ENCODE data around the gene BPIFA3. TPM values are rescaled to one million over a fixed set of nuclear protein-coding genes. Genes with fewer than 3 reads are reported as not detected.

BPIFA3 gene
- total and polyA plus RNA-seq, 2 donors (not counting 1 experiment from before 2014, with no cell fraction given): not detected

DNA sequence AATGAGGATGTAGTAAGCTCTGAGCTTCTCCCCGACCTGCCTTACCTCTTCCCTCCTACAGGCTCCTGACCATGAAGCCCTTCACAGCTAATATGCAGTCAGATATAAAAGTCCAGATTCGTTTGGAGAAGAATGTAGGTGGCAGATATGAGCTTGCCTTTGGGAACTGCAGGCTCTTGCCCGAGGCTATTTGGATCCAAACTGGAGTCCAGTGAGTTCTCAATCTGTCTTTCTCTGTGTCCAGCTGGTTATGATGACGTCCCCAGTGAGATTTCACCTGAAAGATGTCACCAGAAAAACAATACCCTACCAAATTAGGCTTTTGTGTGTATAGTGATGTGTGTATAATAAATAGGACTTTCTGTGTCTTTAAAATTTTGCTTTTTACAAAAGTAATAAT is 14.7 kb upstream of the BPIFA3 start:
- Histone ChIP-seq H4K20me1 (ENCODE audit: control insufficient read depth, extremely low read depth, insufficient read depth, low read length) (no peaks in the 10 kb centered on the region), H3K4me2 (ENCODE audit: extremely low read depth, insufficient read depth, low read length) (no peak overlapping the region), H3K27ac (ENCODE audit: insufficient read depth, low read length) (no peak overlapping the region), H3K9ac (ENCODE audit: insufficient read depth, low read length) (no peak overlapping the region), H3K9me3 (ENCODE audit: control insufficient read depth, insufficient read depth, low read depth, low read length) (no peaks in the 10 kb centered on the region), H3K79me2 (ENCODE audit: control insufficient read depth, insufficient read depth, low read length) (no peaks in the 10 kb centered on the region), H2AFZ (ENCODE audit: low read length) (no peak overlapping the region), H3K4me3 (replicated peaks in 1 of 4; ENCODE audit: control extremely low read depth in 1 of 4, insufficient read depth in 1 of 4, low read depth in 3 of 4, low read length in 4 of 4) (no peak overlapping the region), H3K36me3 (ENCODE audit: control insufficient read depth, insufficient read depth, low read length) (no peaks in the 10 kb centered on the region), H3K4me1 (ENCODE audit: control insufficient read depth, extremely low read depth, insufficient read depth, low read length) (no peaks in the 10 kb centered on the region), H3K27me3 (ENCODE audit: control insufficient read depth, insufficient read depth, low read length) (no peaks in the 10 kb centered on the region)
- no peak for TF ChIP-seq EZH2 (IDR thresholded peaks at IDR 0.05; ENCODE audit: low read length, missing control alignments)
- TF ChIP-seq, protein P1, sequence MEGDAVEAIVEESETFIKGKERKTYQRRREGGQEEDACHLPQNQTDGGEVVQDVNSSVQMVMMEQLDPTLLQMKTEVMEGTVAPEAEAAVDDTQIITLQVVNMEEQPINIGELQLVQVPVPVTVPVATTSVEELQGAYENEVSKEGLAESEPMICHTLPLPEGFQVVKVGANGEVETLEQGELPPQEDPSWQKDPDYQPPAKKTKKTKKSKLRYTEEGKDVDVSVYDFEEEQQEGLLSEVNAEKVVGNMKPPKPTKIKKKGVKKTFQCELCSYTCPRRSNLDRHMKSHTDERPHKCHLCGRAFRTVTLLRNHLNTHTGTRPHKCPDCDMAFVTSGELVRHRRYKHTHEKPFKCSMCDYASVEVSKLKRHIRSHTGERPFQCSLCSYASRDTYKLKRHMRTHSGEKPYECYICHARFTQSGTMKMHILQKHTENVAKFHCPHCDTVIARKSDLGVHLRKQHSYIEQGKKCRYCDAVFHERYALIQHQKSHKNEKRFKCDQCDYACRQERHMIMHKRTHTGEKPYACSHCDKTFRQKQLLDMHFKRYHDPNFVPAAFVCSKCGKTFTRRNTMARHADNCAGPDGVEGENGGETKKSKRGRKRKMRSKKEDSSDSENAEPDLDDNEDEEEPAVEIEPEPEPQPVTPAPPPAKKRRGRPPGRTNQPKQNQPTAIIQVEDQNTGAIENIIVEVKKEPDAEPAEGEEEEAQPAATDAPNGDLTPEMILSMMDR (conservative IDR thresholded peaks at IDR 0.05 in 1 of 2, IDR thresholded peaks at IDR 0.05 in 1 of 2; ENCODE audit: low read depth in 1 of 2, low read length in 2 of 2): no peak
- no peak for DNase-seq (ENCODE audit: low read depth in 2 of 2)

DNA sequence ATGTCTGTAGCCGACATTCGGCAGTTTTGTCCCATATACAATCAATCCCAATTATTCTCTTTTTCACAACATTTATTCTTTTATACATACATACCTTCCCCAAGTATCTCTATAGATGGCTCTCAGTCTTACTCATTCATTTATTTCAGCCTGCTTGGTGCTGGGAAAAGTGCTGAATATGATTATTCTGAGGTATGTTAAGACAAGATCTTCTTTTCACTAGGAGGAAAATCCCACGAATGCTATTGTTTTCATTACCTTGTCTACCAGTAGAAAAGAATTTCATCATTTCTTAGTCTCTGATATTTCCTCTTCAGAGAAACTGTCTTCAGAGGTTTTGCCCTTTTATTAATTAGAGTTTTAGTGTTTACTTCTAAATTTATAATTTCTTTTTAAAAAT is 13.7 kb upstream of the BPIFA3 start:
- Histone ChIP-seq H3K9ac (ENCODE audit: insufficient read depth, low read length) (no peak overlapping the region), H3K9me3 (ENCODE audit: control insufficient read depth, insufficient read depth, low read depth, low read length) (no peaks in the 10 kb centered on the region), H3K4me1 (ENCODE audit: control insufficient read depth, extremely low read depth, insufficient read depth, low read length) (no peaks in the 10 kb centered on the region), H3K4me2 (ENCODE audit: extremely low read depth, insufficient read depth, low read length) (no peak overlapping the region), H3K79me2 (ENCODE audit: control insufficient read depth, insufficient read depth, low read length) (no peaks in the 10 kb centered on the region), H4K20me1 (ENCODE audit: control insufficient read depth, extremely low read depth, insufficient read depth, low read length) (no peaks in the 10 kb centered on the region), H3K4me3 (replicated peaks in 1 of 4; ENCODE audit: control extremely low read depth in 1 of 4, insufficient read depth in 1 of 4, low read depth in 3 of 4, low read length in 4 of 4) (no peak overlapping the region), H2AFZ (ENCODE audit: low read length) (no peak overlapping the region), H3K27ac (ENCODE audit: insufficient read depth, low read length) (no peak overlapping the region), H3K27me3 (ENCODE audit: control insufficient read depth, insufficient read depth, low read length) (no peaks in the 10 kb centered on the region), H3K36me3 (ENCODE audit: control insufficient read depth, insufficient read depth, low read length) (no peaks in the 10 kb centered on the region)
- DNase-seq (ENCODE audit: low read depth in 2 of 2): no peak
- no peak for TF ChIP-seq EZH2 (IDR thresholded peaks at IDR 0.05; ENCODE audit: low read length, missing control alignments)

GRCh38 chr20:33209789-33210188 is 7.4 kb upstream of the BPIFA3 start:
- peak; percentile 47 to 50 for DNase-seq (ENCODE audit: low read depth in 2 of 2)
- Histone ChIP-seq H3K9me3 (ENCODE audit: control insufficient read depth, insufficient read depth, low read depth, low read length) (no peaks in the 10 kb centered on the region), H2AFZ (ENCODE audit: low read length) (no peak overlapping the region), H3K9ac (ENCODE audit: insufficient read depth, low read length) (no peak overlapping the region), H3K79me2 (ENCODE audit: control insufficient read depth, insufficient read depth, low read length) (no peaks in the 10 kb centered on the region), H3K4me3 (replicated peaks in 1 of 4; ENCODE audit: control extremely low read depth in 1 of 4, insufficient read depth in 1 of 4, low read depth in 3 of 4, low read length in 4 of 4) (no peak overlapping the region), H3K4me2 (ENCODE audit: extremely low read depth, insufficient read depth, low read length) (no peak overlapping the region), H3K4me1 (ENCODE audit: control insufficient read depth, extremely low read depth, insufficient read depth, low read length) (no peaks in the 10 kb centered on the region), H3K36me3 (ENCODE audit: control insufficient read depth, insufficient read depth, low read length) (no peaks in the 10 kb centered on the region), H3K27me3 (ENCODE audit: control insufficient read depth, insufficient read depth, low read length) (no peaks in the 10 kb centered on the region), H4K20me1 (ENCODE audit: control insufficient read depth, extremely low read depth, insufficient read depth, low read length) (no peaks in the 10 kb centered on the region), H3K27ac (ENCODE audit: insufficient read depth, low read length) (no peak overlapping the region)
- TF ChIP-seq, protein P1 (conservative IDR thresholded peaks at IDR 0.05 in 1 of 2, IDR thresholded peaks at IDR 0.05 in 1 of 2; ENCODE audit: low read depth in 1 of 2, low read length in 2 of 2): no peak
- no peak for TF ChIP-seq EZH2 (IDR thresholded peaks at IDR 0.05; ENCODE audit: low read length, missing control alignments)
